Naive thymus-derived CD4-positive, alpha-beta T cell (primary cell): Measurements from ENCODE around the gene CCL2. TPM values are rescaled to one million over a fixed set of nuclear protein-coding genes. Genes with fewer than 3 reads are reported as not detected.

ENCODE experiments used
- ATAC-seq: fragments of 150-1000 bp; cut with Tn5 transposase; 2 replicates; pipeline ENCODE4 v1.10.0; 2021; ENCODE audit warnings: mild to moderate bottlenecking, moderate library complexity
- CTCF ChIA-PET: fragments of 350-600 bp; sonication (Branson Sonifier 250); formaldehyde crosslinking; loops from one replicate; lab custom pipeline; 2021; ENCODE audit warnings: antibody characterized with exemption; lab: Charles Lee
- POLR2A ChIA-PET: fragments of 350-600 bp; sonication (Branson Sonifier 250); formaldehyde crosslinking; loops from one replicate; lab custom pipeline; 2021; ENCODE audit warnings: antibody characterized with exemption, inconsistent platforms; lab: Charles Lee
- DNase-seq, 9 donors: peaks; one replicate each; pipeline versions ENCODE4 v3.0.0 to v3.0.0-alpha.2; 2020 to 2022; ENCODE audit warnings: mixed read lengths in 1 of 9
- H3K27ac ChIP-seq: one replicate; pipeline ENCODE4 v1.7.0; 2013; ENCODE audit warnings: mild to moderate bottlenecking, low read depth, low read length, moderate library complexity
- H3K27me3 ChIP-seq, 2 donors: one replicate each; pipeline ENCODE4 v1.7.0; 2013; ENCODE audit warnings: low read length in 2 of 2, mild to moderate bottlenecking in 2 of 2, moderate library complexity in 2 of 2; ENCODE audit not compliant: control insufficient read depth in 2 of 2, insufficient read depth in 2 of 2
- H3K36me3 ChIP-seq, 3 experiments: 1 replicate in 2 of 3; 2 replicates in 1 of 3; pipeline ENCODE4 v1.7.0; 2013; ENCODE audit warnings: low read length in 3 of 3, mild to moderate bottlenecking in 3 of 3, moderate library complexity in 1 of 3; ENCODE audit not compliant: insufficient read depth in 3 of 3, control insufficient read depth in 2 of 3
- H3K4me1 ChIP-seq, 2 donors: one replicate each; pipeline ENCODE4 v1.7.0; 2013; ENCODE audit warnings: low read length in 2 of 2, mild to moderate bottlenecking in 2 of 2, moderate library complexity in 1 of 2; ENCODE audit not compliant: control insufficient read depth in 2 of 2, insufficient read depth in 2 of 2
- H3K4me3 ChIP-seq: 2 replicates; pipeline ENCODE4 v1.7.0; 2013; ENCODE audit warnings: mild to moderate bottlenecking, low read length
- H3K9me3 ChIP-seq, 3 experiments: 1 replicate in 2 of 3; 2 replicates in 1 of 3; pipeline ENCODE4 v1.7.0; 2013; ENCODE audit warnings: low read length in 3 of 3; ENCODE audit not compliant: control insufficient read depth in 2 of 3
- H3K27ac Mint-ChIP-seq, 9 donors: one replicate each; pipeline ENCODE4 v1.8.0; 2020 to 2022; ENCODE audit warnings: mixed read lengths in 9 of 9, mild to moderate bottlenecking in 8 of 9, moderate library complexity in 5 of 9, inconsistent platforms in 2 of 9
- H3K27me3 Mint-ChIP-seq, 5 donors: one replicate each; pipeline ENCODE4 v1.8.0; 2021 to 2022; ENCODE audit warnings: mixed read lengths in 5 of 5, mild to moderate bottlenecking in 1 of 5
- H3K36me3 Mint-ChIP-seq, 5 donors: one replicate each; pipeline ENCODE4 v1.8.0; 2020 to 2022; ENCODE audit warnings: mixed read lengths in 5 of 5, mild to moderate bottlenecking in 3 of 5, inconsistent platforms in 1 of 5
- H3K4me1 Mint-ChIP-seq, 7 donors: one replicate each; pipeline ENCODE4 v1.8.0; 2020 to 2022; ENCODE audit warnings: mixed read lengths in 7 of 7, mild to moderate bottlenecking in 3 of 7, inconsistent platforms in 1 of 7
- H3K4me3 Mint-ChIP-seq, 10 donors: one replicate each; pipeline ENCODE4 v1.8.0; 2020 to 2022; ENCODE audit warnings: mild to moderate bottlenecking in 10 of 10, mixed read lengths in 10 of 10, moderate library complexity in 6 of 10, inconsistent platforms in 2 of 10
- H3K9me3 Mint-ChIP-seq, 11 donors: one replicate each; pipeline ENCODE4 v1.8.0; 2020 to 2022; ENCODE audit warnings: mixed read lengths in 11 of 11, mild to moderate bottlenecking in 4 of 11, inconsistent platforms in 1 of 11, moderate library complexity in 1 of 11
- intact Hi-C, 2 donors: fragments of 100-400 bp; cut with micrococcal nuclease; formaldehyde crosslinking; loops; one replicate each; pipeline ENCODE4 v1.15.1; 2023
- polyA plus RNA-seq, 2 donors: library from polyadenylated mRNA; unstranded; fragments of 300-500 nt; fragmentation: Illumina TruSeq; gene quantifications; one replicate each; pipeline ENCODE4 v1.2.3, GENCODE V29; 2021
- total RNA-seq, 6 experiments: library from RNA in 5 of 6; stranded (reverse) in 5 of 6; gene quantifications; 1 replicate in 5 of 6; 2 replicates in 1 of 6; pipeline ENCODE4 v1.2.3 and lab custom pipeline; 2021 to 2026

The CCL2 gene
- total and polyA plus RNA-seq, 7 experiments from 2014 or later, result 0.31 to 13.6 (median 10.4) TPM; not detected in 4

GRCh38 chr17:34305606-34306005, 50.5 kb downstream of the CCL2 start:
- Mint-ChIP-seq H3K4me1 (peaks cover 0 to 50% (median 0%) of the 10 kb centered on the region in 7 donors), H3K9me3 (peaks cover 0 to 3% (median 0%) of the 10 kb centered on the region in 11 donors), H3K4me3 (no peak overlapping the region), H3K27ac (no peak overlapping the region), H3K27me3 (peaks cover 2 to 28% (median 8%) of the 10 kb centered on the region in 5 donors), H3K36me3 (no peaks in the 10 kb centered on the region)
- ChIA-PET POLR2A (no interaction called here), CTCF (no interaction called here)
- ATAC-seq (no peak), DNase-seq (no peak)
- Histone ChIP-seq H3K36me3 (no peaks in the 10 kb centered on the region), H3K4me1 (no peaks in the 10 kb centered on the region), H3K27me3 (peaks cover 0 to under 1% of the 10 kb centered on the region in 2 donors), H3K4me3 (no peak overlapping the region), H3K9me3 (no peaks in the 10 kb centered on the region), H3K27ac (no peak overlapping the region)
- intact Hi-C loops, result no loop called here

GRCh38 chr17:34306466-34306865, 51.4 kb downstream of the CCL2 start:
- peaks cover 0 to 42% (median 0%) of the 10 kb centered on the region in 7 donors for H3K4me1 Mint-ChIP-seq
- H3K27ac ChIP-seq, result no peak overlapping the region
- no peak overlapping the region for H3K4me3 ChIP-seq
- ATAC-seq, result no peak
- no peak overlapping the region for H3K4me3 Mint-ChIP-seq
- CTCF ChIA-PET, result no interaction called here
- peaks cover 0 to 3% (median 0%) of the 10 kb centered on the region in 11 donors for H3K9me3 Mint-ChIP-seq
- POLR2A ChIA-PET, result no interaction called here
- no peak overlapping the region for H3K27ac Mint-ChIP-seq
- H3K27me3 ChIP-seq, result no peaks in the 10 kb centered on the region
- H3K9me3 ChIP-seq, result no peaks in the 10 kb centered on the region
- no peaks in the 10 kb centered on the region for H3K4me1 ChIP-seq
- intact Hi-C loops, result no loop called here
- peaks cover 0 to 28% (median 5%) of the 10 kb centered on the region in 5 donors for H3K27me3 Mint-ChIP-seq
- no peaks in the 10 kb centered on the region for H3K36me3 ChIP-seq
- DNase-seq, result no peak
- H3K36me3 Mint-ChIP-seq, result no peaks in the 10 kb centered on the region

Other genes with a start within 250 kb of the CCL2 start
- not detected for gene CCL7, start 14.9 kb downstream of the CCL2 start, total RNA-seq
- gene CCL7, start 14.9 kb downstream of the CCL2 start, polyA plus RNA-seq, result not detected
- not detected for gene CCL11, start 30.5 kb downstream of the CCL2 start, total RNA-seq
- gene CCL11, start 30.5 kb downstream of the CCL2 start, polyA plus RNA-seq, result not detected
- gene CCL8, start 64.2 kb downstream of the CCL2 start, total RNA-seq, result not detected
- not detected for gene CCL8, start 64.2 kb downstream of the CCL2 start, polyA plus RNA-seq
- not detected for gene CCL13, start 101.2 kb downstream of the CCL2 start, total RNA-seq
- gene CCL13, start 101.2 kb downstream of the CCL2 start, polyA plus RNA-seq, result not detected
- gene CCL1, start 107.9 kb downstream of the CCL2 start, total RNA-seq, result 10 to 100 TPM in 1 of 5 experiments, not detected in 4; 17.4 TPM
- not detected for gene CCL1, start 107.9 kb downstream of the CCL2 start, polyA plus RNA-seq